GM08714 (cell line): ENCODE results near the gene OR52J3.
"Not testable (repeated sequence)": the region's sequence is repeated elsewhere in the genome, so short reads cannot be mapped to it uniquely, and the experiment has no call there.

Experiments used
- H3K4me3 ChIP-seq: fragments of 200-500 bp; sonication (Bioruptor generic); 2 replicates; pipeline ENCODE4 v1.5.1; 2014; ENCODE audit warnings: mild to moderate bottlenecking, low read length, inconsistent platforms
- ZNF274 ChIP-seq: IDR thresholded peaks from 2 replicates; pipeline ENCODE4 v1.6.1; 2012; ENCODE audit warnings: mild to moderate bottlenecking, low read depth, low read length

Gene OR52J3

GRCh38 chr11:5046226-5046625 is at the start of gene OR52J3:
TSS of gene OR52J3 (plus strand) at chr11:5046526. CDS start at chr11:5046526, 0 bp downstream.
- TF ChIP-seq ZNF274: no peak

GRCh38 chr11:5004424-5005274 is 41.7 kb upstream of the OR52J3 start:
- TF ChIP-seq ZNF274: no peak
- no peak overlapping the region for H3K4me3 ChIP-seq

More at GRCh38 chr11:5046226-5046625, at the start of gene OR52J3:
- H3K4me3 ChIP-seq: no peak within 1 kb of the TSS

- no peak for TF ChIP-seq ZNF274
- H3K4me3 ChIP-seq: no peak overlapping the region
Observed at GRCh38 chr11:5007561-5007960, 38.8 kb upstream of the OR52J3 start.

DNA sequence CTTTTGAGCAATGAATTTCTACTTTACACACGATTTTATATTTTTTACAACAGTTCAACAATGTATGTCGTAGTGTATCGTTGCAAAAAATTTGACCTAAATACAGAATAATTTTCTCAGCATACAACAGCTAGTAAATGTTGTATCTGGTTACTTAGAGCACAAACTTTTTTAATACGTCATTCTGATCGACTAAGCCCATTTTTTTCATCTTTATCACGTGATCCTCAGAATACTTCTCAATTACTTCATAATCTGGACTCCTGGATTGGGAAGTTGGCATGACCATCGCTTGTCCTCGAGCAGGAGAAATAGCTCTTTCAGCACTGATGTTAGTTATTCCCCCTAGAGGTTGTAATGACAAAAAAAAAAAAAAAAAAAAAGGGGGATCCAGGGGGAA is 35.1 kb upstream of the OR52J3 start:
- no peak for TF ChIP-seq ZNF274
- H3K4me3 ChIP-seq: no peak overlapping the region

- TF ChIP-seq ZNF274: no peak
Observed at GRCh38 chr11:5013012-5013411, 33.3 kb upstream of the OR52J3 start.

GRCh38 chr11:5021996-5022395 is 24.3 kb upstream of the OR52J3 start:
- no peak for TF ChIP-seq ZNF274
- no peak overlapping the region for H3K4me3 ChIP-seq

More at GRCh38 chr11:5013012-5013411, 33.3 kb upstream of the OR52J3 start:
- H3K4me3 ChIP-seq: no peak overlapping the region

- no peak overlapping the region for H3K4me3 ChIP-seq
- TF ChIP-seq ZNF274: no peak
Observed at GRCh38 chr11:5036669-5037068, 9.7 kb upstream of the OR52J3 start.

GRCh38 chr11:5037926-5038325 is 8.4 kb upstream of the OR52J3 start:
- no peak overlapping the region for H3K4me3 ChIP-seq
- no peak for TF ChIP-seq ZNF274

GRCh38 chr11:5038341-5038740 is 8.0 kb upstream of the OR52J3 start:
- no peak overlapping the region for H3K4me3 ChIP-seq
- no peak for TF ChIP-seq ZNF274

DNA sequence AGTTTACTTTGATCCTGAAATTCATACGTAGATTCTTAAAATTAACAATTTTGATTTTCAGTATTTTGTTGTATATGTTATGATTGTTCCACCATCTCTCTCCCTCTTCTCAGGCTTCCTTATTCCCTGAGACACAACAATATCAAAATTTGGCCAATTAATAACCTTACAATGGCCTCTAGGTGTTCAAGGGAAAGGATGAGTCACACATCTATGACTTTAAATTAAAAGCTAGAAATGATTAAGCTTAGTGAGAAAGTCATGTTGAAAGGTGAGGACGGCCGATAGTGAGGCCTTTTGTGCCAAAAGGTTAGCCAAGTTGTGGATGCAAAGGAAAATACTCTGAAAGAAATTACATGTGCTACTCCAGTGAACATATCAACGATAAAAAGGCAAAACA is 5.5 kb upstream of the OR52J3 start:
- no peak for TF ChIP-seq ZNF274

DNA sequence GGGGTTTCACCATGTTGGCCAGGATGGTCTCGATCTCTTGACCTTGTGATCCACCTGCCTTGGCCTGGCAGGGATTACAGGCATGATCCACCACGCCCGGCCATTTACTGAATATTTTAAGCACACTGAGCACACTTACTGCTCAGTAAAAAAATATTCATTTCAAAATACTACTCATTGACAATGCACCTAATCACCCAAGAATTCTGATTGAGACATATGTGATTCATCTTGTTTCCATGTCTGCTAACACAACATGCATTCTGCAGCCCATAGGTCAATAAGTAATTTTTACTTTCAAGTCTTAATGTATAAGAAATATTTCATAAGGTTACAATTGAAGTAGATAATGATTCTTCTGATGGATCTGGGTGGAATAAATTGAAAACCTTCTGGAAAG is 4.2 kb upstream of the OR52J3 start:
- no peak for TF ChIP-seq ZNF274
- H3K4me3 ChIP-seq: no peak overlapping the region

More for the DNA sequence above, 5.5 kb upstream of the OR52J3 start:
- no peak overlapping the region for H3K4me3 ChIP-seq

DNA sequence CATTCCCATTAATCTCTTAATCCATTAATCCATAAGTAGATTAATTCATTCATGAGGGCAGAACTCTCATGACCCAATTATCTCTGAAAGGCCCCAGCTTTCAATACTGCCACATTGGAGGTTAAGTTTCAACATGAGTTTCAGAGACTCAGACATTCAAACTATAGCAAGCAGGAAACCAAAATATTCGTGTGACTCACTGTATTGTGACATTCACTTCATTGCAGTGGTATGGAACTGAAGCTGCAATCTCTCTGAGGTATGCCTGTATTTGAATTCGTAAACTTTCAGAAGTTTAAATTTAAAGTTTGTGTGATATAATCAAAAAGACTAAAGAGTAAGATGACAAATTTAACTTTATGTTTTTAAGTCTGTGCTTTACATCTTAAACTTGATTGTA is 2.9 kb upstream of the OR52J3 start:
- TF ChIP-seq ZNF274: no peak
- no peak overlapping the region for H3K4me3 ChIP-seq

DNA sequence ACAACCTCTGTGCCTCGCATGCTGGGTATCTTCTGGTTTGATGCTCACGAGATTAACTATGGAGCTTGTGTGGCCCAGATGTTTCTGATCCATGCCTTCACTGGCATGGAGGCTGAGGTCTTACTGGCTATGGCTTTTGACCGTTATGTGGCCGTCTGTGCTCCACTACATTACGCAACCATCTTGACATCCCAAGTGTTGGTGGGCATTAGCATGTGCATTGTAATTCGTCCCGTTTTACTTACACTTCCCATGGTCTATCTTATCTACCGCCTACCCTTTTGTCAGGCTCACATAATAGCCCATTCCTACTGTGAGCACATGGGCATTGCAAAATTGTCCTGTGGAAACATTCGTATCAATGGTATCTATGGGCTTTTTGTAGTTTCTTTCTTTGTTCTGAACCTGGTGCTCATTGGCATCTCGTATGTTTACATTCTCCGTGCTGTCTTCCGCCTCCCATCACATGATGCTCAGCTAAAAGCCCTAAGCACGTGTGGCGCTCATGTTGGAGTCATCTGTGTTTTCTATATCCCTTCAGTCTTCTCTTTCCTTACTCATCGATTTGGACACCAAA is 516 bp downstream of the OR52J3 start:
- no peak for TF ChIP-seq ZNF274
- H3K4me3 ChIP-seq: no peak overlapping the region

- H3K4me3 ChIP-seq: not testable (repeated sequence)
Observed at GRCh38 chr11:5058679-5059078, 12.4 kb downstream of the OR52J3 start.

DNA sequence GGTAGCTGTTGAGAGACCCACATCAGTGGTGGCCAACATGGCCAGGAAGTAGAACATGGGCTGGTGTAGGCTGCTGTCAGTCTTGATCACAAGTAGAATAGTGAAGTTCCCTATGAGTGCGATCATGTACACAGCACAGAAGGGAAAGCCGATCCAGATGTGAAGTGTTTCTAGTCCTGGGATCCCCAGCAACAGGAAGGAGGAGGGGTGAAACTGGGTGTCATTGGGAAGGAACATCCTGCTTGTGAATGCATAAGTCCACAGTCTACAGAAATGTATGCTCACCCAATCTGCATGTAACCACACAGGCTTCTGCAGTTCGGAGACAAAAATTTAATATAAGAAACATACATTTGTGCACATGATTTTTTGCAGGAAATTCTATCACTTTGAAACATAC is 13.1 kb downstream of the OR52J3 start, which contains the start of gene OR52E2:
Gene OR52E2 (minus strand): TSS at position 237 of the 400 bp plus-strand sequence. CDS start 0 bp downstream, at position 237.
- H3K4me3 ChIP-seq: no peak within 1 kb of the TSS
- TF ChIP-seq ZNF274: no peak
